K562 (cell line): Measurements from ENCODE around the gene STX12. TPM values are rescaled to one million over a fixed set of nuclear protein-coding genes. Genes with fewer than 3 reads are reported as not detected.

Experiments
- ARID3A ChIP-seq: IDR thresholded peaks from 2 replicates; pipeline ENCODE4 v1.6.1; 2012; ENCODE audit warnings: low read depth, low read length, improper control_type of control experiment, borderline replicate concordance
- BRF2 ChIP-seq: IDR thresholded peaks from 3 replicates; pipeline ENCODE4 v1.6.1; 2011; ENCODE audit warnings: borderline replicate concordance, mild to moderate bottlenecking; ENCODE audit not compliant: insufficient read length, insufficient read depth
- CREB3 ChIP-seq: fragments of 450-650 bp; conservative IDR thresholded peaks from 2 replicates; pipeline ENCODE4 v1.6.1; 2016; ENCODE audit warnings: missing genetic modification characterization, low read depth, mild to moderate bottlenecking, missing compliant biosample characterization, moderate library complexity
- HNRNPK ChIP-seq: fragments of 200-400 bp; formaldehyde crosslinking; IDR thresholded peaks from one replicate; pipeline ENCODE4 v1.6.1; 2018; ENCODE audit warnings: mild to moderate bottlenecking, low read depth, low read length; ENCODE audit not compliant: poor library complexity, severe bottlenecking
- ILK ChIP-seq: fragments of 450-650 bp; IDR thresholded peaks from 2 replicates; pipeline ENCODE4 v1.6.1; 2016; ENCODE audit warnings: missing genetic modification characterization, low read depth, mild to moderate bottlenecking, missing compliant biosample characterization, moderate library complexity, borderline replicate concordance
- PHB ChIP-seq: fragments of 250-450 bp; sonication (Bioruptor Pico); IDR thresholded peaks from 2 replicates; pipeline ENCODE4 v1.5.0; 2021
- POU5F1 ChIP-seq: fragments of 150-350 bp; IDR thresholded peaks from 2 replicates; pipeline ENCODE4 v1.6.1; 2014; ENCODE audit warnings: borderline replicate concordance, low read length, low read depth, mild to moderate bottlenecking; ENCODE audit not compliant: partially characterized antibody
- SIN3B ChIP-seq: fragments of 450-650 bp; IDR thresholded peaks from 2 replicates; pipeline ENCODE4 v1.6.1; 2017; ENCODE audit warnings: low read depth, mild to moderate bottlenecking, moderate library complexity
- SMC3 ChIP-seq: conservative IDR thresholded peaks from 2 replicates; pipeline ENCODE4 v1.6.1; 2011; ENCODE audit warnings: low read depth, low read length, improper control_type of control experiment; ENCODE audit not compliant: insufficient read depth
- ZEB2 ChIP-seq: fragments of 450-650 bp; IDR thresholded peaks from 2 replicates; pipeline ENCODE4 v1.6.1; 2016
- ZKSCAN1 ChIP-seq: fragments of 150-350 bp; IDR thresholded peaks from 2 replicates; pipeline ENCODE4 v1.6.1; 2016; ENCODE audit warnings: low read depth, low read length
- ZNF395 ChIP-seq: fragments of 200-800 bp; sonication (Bioruptor generic); IDR thresholded peaks from 2 replicates; pipeline ENCODE4 v1.6.1; 2017; ENCODE audit warnings: missing genetic modification characterization, missing compliant biosample characterization
- ZNF707 ChIP-seq: fragments of 250-450 bp; sonication (Bioruptor Pico); conservative IDR thresholded peaks from 2 replicates; pipeline ENCODE4 v1.8.0; 2022; ENCODE audit warnings: inconsistent platforms, mild to moderate bottlenecking, moderate library complexity
- polyA plus RNA-seq, 8 experiments: library from polyadenylated mRNA; depleted of rRNA in 4 of 8; stranded (reverse) in 5 of 8; unstranded in 3 of 8; fragments of >200 nt; fragmentation: Nextera tagmentation in 2 of 8; fragmentation: Illumina TruSeq in 1 of 8; extraction: Ambion mirVana in 2 of 8; extraction: Trizol in 1 of 8; gene quantifications; 2 replicates each; pipeline versions ENCODE4 v1.2.1 to v1.2.3, GENCODE V29; 2011 to 2014; ENCODE audit warnings: inconsistent platforms in 1 of 8, missing spikeins in 1 of 8
- total RNA-seq, 7 experiments: library from RNA; depleted of rRNA in 6 of 7; stranded (reverse); fragments of >200 nt in 6 of 7; fragmentation: Illumina TruSeq in 2 of 7; extraction: Trizol in 2 of 7; gene quantifications; 2 replicates each; pipeline versions ENCODE4 v1.2.1 to v1.2.3, GENCODE V29; 2011 to 2021; ENCODE audit warnings: low replicate concordance in 1 of 7
- TF ChIP-seq, protein P1 (sequence below): fragments of 200-800 bp; sonication (Bioruptor generic); IDR thresholded peaks from 2 replicates; pipeline ENCODE4 v1.6.1; 2017; ENCODE audit warnings: missing genetic modification characterization, missing compliant biosample characterization
- TF ChIP-seq, protein P2 (sequence below): fragments of 250-450 bp; sonication (Bioruptor Pico); IDR thresholded peaks from 2 replicates; pipeline ENCODE4 v1.5.0; 2021

STX12 gene
- total and polyA plus RNA-seq, 9 of the 15 experiments (the other 6 are each of a cell fraction or from before 2014, with no cell fraction given), result 16.9 to 31.3 (median 25.7) TPM

DNA sequence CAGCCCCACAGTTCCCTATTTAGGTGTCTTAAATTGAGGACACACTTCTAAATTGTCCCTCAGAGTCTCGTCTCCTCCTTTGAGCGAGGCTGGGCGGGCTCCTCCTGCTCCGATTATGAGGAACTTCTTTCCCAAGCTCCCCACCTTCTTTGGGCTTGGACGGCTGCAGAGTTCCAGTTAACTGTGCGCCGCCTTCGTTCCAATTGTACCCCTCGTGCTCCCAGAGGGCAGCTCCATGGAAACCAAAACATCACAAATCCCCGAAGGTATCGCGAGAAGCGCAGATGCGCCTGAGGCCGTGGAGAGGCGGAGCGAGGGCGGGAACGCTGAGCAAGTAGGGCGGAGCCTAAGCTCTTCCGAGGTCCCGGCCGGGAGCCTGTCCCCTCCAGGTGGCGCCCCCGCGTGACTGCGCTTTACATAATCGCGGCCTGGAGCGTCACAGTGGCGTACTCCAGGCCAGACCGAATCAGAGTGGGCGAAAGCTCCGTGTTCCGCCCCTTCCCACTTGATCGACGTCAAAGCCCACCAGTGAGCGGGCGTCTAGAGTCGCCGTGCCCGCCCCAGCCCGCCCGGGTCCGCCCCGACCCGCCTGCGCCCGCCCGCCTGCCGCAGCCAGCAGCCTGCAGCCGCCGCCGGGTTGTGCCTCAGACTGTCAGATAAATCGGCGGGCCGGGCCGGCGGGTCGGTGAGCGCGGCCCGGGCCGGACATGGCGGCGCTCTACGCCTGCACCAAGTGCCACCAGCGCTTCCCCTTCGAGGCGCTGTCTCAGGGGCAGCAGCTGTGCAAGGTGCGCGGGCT, 47.4 kb upstream of the STX12 start, which contains the start of gene FAM76A (continued):
- TF ChIP-seq HNRNPK (peak; percentile 15), ZNF707 (CRISPR knock-in tag) (no peak), CREB3 (tag) (no peak), SMC3 (0 out of 2 replicates have a peak, but pooled peaks have one; percentile 8), ILK (no peak), PHB (CRISPR knock-in tag) (no peak), POU5F1 (no peak), BRF2 (no peak), ZKSCAN1 (no peak), ARID3A (no peak), ZEB2 (no peak), ZNF395 (CRISPR knock-in tag) (peak; percentile 70; the same call in 1 of the 2 replicates), SIN3B (peak; percentile 75)
- TF ChIP-seq, protein P1, sequence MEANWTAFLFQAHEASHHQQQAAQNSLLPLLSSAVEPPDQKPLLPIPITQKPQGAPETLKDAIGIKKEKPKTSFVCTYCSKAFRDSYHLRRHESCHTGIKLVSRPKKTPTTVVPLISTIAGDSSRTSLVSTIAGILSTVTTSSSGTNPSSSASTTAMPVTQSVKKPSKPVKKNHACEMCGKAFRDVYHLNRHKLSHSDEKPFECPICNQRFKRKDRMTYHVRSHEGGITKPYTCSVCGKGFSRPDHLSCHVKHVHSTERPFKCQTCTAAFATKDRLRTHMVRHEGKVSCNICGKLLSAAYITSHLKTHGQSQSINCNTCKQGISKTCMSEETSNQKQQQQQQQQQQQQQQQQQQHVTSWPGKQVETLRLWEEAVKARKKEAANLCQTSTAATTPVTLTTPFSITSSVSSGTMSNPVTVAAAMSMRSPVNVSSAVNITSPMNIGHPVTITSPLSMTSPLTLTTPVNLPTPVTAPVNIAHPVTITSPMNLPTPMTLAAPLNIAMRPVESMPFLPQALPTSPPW (CRISPR knock-in tag), result peak; percentile 76; the same call in 1 of the 2 replicates
- TF ChIP-seq, protein P2, sequence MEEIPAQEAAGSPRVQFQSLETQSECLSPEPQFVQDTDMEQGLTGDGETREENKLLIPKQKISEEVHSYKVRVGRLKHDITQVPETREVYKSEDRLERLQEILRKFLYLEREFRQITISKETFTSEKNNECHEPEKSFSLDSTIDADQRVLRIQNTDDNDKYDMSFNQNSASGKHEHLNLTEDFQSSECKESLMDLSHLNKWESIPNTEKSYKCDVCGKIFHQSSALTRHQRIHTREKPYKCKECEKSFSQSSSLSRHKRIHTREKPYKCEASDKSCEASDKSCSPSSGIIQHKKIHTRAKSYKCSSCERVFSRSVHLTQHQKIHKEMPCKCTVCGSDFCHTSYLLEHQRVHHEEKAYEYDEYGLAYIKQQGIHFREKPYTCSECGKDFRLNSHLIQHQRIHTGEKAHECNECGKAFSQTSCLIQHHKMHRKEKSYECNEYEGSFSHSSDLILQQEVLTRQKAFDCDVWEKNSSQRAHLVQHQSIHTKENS (CRISPR knock-in tag), result no peak
